Endothelial cell of umbilical vein (primary cell): ENCODE data around the gene POLN. TPM values are rescaled to one million over a fixed set of nuclear protein-coding genes. Genes with fewer than 3 reads are reported as not detected.

ENCODE experiments used
- BruUV-seq: library from RNA; stranded (reverse); fragments of 400-500 nt; replicated peaks from 2 replicates; lab custom pipeline; 2021; lab: Mats Ljungman, UMichigan
- CTCF ChIA-PET: fragments of 300-600, 350-600 bp; sonication (Branson Sonifier 250); formaldehyde crosslinking; loops from one replicate; lab custom pipeline; 2021; ENCODE audit warnings: antibody characterized with exemption, inconsistent platforms; lab: Charles Lee
- POLR2A ChIA-PET: fragments of 300-600, 350-600 bp; sonication (Branson Sonifier 250); formaldehyde crosslinking; loops from one replicate; lab custom pipeline; 2021; ENCODE audit warnings: antibody characterized with exemption, inconsistent platforms; lab: Charles Lee
- DNase-seq: peaks from one replicate; pipeline ENCODE4 v3.0.0-alpha.2; 2011; ENCODE audit warnings: low read depth, low spot score
- FAIRE-seq: peaks from 2 replicates; lab custom pipeline; 2011; peaks lifted over from hg19 to GRCh38; lab: Jason Lieb, UNC
- H2AFZ ChIP-seq: 2 replicates; pipeline ENCODE4 v1.6.0; 2012; ENCODE audit warnings: low read depth, low read length, control low read depth, inconsistent platforms
- H3K27ac ChIP-seq: 2 replicates; pipeline ENCODE4 v1.5.1; 2011; ENCODE audit warnings: low read depth, mild to moderate bottlenecking, control low read depth, low read length, moderate library complexity; ENCODE audit not compliant: insufficient read depth
- H3K27me3 ChIP-seq, 2 experiments: 2 replicates each; pipeline versions ENCODE4 v1.6.0 to v1.6.1; 2011; ENCODE audit warnings: low read length in 2 of 2, mixed read lengths in 1 of 2; ENCODE audit not compliant: control insufficient read depth in 2 of 2, insufficient read depth in 2 of 2
- H3K36me3 ChIP-seq, 2 experiments: 2 replicates in 1 of 2; 3 replicates in 1 of 2; pipeline ENCODE4 v1.5.1; 2011; ENCODE audit warnings: low read length in 2 of 2, mild to moderate bottlenecking in 1 of 2, moderate library complexity in 1 of 2; ENCODE audit not compliant: control insufficient read depth in 2 of 2, insufficient read depth in 2 of 2; ENCODE audit errors: extremely low read depth in 1 of 2
- H3K4me1 ChIP-seq: 3 replicates; pipeline ENCODE4 v1.5.1; 2011; ENCODE audit warnings: mild to moderate bottlenecking, low read length; ENCODE audit not compliant: control insufficient read depth, insufficient read depth; ENCODE audit errors: extremely low read depth
- H3K4me2 ChIP-seq: 2 replicates; pipeline ENCODE4 v1.6.1; 2011; ENCODE audit warnings: low read length, control low read depth, mixed read lengths; ENCODE audit not compliant: insufficient read depth
- H3K4me3 ChIP-seq, 3 experiments: fragments of 200-600 bp in 1 of 3; sonication (generic), shearing (Covaris generic) in 1 of 3; replicated peaks in 1 of 3; 2 replicates each; pipeline ENCODE4 v1.5.1; 2011 to 2016; ENCODE audit warnings: control low read depth in 3 of 3, low read length in 3 of 3, mild to moderate bottlenecking in 2 of 3, inconsistent platforms in 1 of 3, low read depth in 1 of 3, moderate library complexity in 1 of 3; ENCODE audit not compliant: insufficient read depth in 1 of 3
- H3K79me2 ChIP-seq: 2 replicates; pipeline ENCODE4 v1.6.0; 2012; ENCODE audit warnings: low read length, inconsistent platforms; ENCODE audit not compliant: control insufficient read depth, insufficient read depth
- H3K9ac ChIP-seq: replicated peaks from 2 replicates; pipeline ENCODE3; 2011; ENCODE audit warnings: low read length, control low read depth; ENCODE audit not compliant: insufficient read depth; ENCODE audit errors: extremely low read depth
- H3K9me1 ChIP-seq: replicated peaks from 3 replicates; pipeline ENCODE4 v1.6.0; 2011; ENCODE audit warnings: mild to moderate bottlenecking, low read length; ENCODE audit not compliant: control insufficient read depth, insufficient read depth; ENCODE audit errors: extremely low read depth
- H3K9me3 ChIP-seq: replicated peaks from 2 replicates; pipeline ENCODE4 v1.5.1; 2012; ENCODE audit warnings: low read length, inconsistent platforms; ENCODE audit not compliant: control insufficient read depth, insufficient read depth
- H4K20me1 ChIP-seq: replicated peaks from 2 replicates; pipeline ENCODE3; 2011; ENCODE audit warnings: mild to moderate bottlenecking, low read length; ENCODE audit not compliant: control insufficient read depth, insufficient read depth; ENCODE audit errors: extremely low read depth
- EZH2 ChIP-seq: IDR thresholded peaks from 2 replicates; pipeline ENCODE4 v1.6.1; 2012; ENCODE audit warnings: borderline replicate concordance, low read depth, mild to moderate bottlenecking, moderate library complexity, low read length, inconsistent platforms; ENCODE audit not compliant: severe bottlenecking
- FOS ChIP-seq: IDR thresholded peaks from 2 replicates; pipeline ENCODE4 v1.6.1; 2011; ENCODE audit warnings: mild to moderate bottlenecking, low read length, moderate library complexity, borderline replicate concordance; ENCODE audit not compliant: insufficient read depth
- JUN ChIP-seq: IDR thresholded peaks from 2 replicates; pipeline ENCODE4 v1.6.1; 2011; ENCODE audit warnings: borderline replicate concordance, low read depth; ENCODE audit not compliant: insufficient read length, insufficient read depth
- MYC ChIP-seq: IDR thresholded peaks from one replicate; pipeline ENCODE4 v1.6.1; 2011; ENCODE audit warnings: mild to moderate bottlenecking, low read depth, low read length
- POLR2AphosphoS5 ChIP-seq: IDR thresholded peaks from 2 replicates; pipeline ENCODE4 v1.6.1; 2012; ENCODE audit warnings: low read depth, mild to moderate bottlenecking, control low read depth, low read length, moderate library complexity; ENCODE audit not compliant: insufficient read depth
- dilution Hi-C: fragments of 300-500 bp; cut with MboI; formaldehyde crosslinking; loops from one replicate; pipeline ENCODE4 v1.15.0; 2019; ENCODE audit warnings: low sequenced_read_pairs; ENCODE audit not compliant: extremely low pct_ligation_motif_present
- intact Hi-C: fragments of 100-400 bp; cut with micrococcal nuclease; formaldehyde crosslinking; loops from one replicate; pipeline ENCODE4 v1.10.0; 2022
- polyA plus RNA-seq, 4 experiments: library from polyadenylated mRNA; depleted of rRNA in 3 of 4; stranded (reverse) in 3 of 4; unstranded in 1 of 4; fragments of >200 nt; gene quantifications; 2 replicates each; pipeline versions ENCODE4 v1.2.1 to v1.2.3, GENCODE V29; 2011 to 2012; ENCODE audit warnings: missing spikeins in 1 of 4
- total RNA-seq: library from RNA; stranded (reverse); gene quantifications from 2 replicates; pipeline ENCODE4 v1.2.3, GENCODE V29; 2021
- TF ChIP-seq, protein P1 (sequence below): IDR thresholded peaks from 2 replicates; pipeline ENCODE4 v1.6.1; 2011; ENCODE audit not compliant: insufficient read depth, insufficient read length
- TF ChIP-seq, protein P2 (sequence below), 2 donors: IDR thresholded peaks; 1 replicate in 1 of 2; 2 replicates in 1 of 2; pipeline ENCODE4 v1.5.1; 2011; ENCODE audit warnings: low read length in 2 of 2, mild to moderate bottlenecking in 2 of 2, moderate library complexity in 2 of 2, control low read depth in 1 of 2, inconsistent platforms in 1 of 2, low read depth in 1 of 2; ENCODE audit not compliant: insufficient read depth in 1 of 2; ENCODE audit errors: extremely low read depth in 1 of 2

Gene POLN
- total and polyA plus RNA-seq, 2 donors (not counting 3 experiments of a cell fraction or from before 2014, with no cell fraction given), result 1.3 to 4.2 TPM

GRCh38 chr4:2175990-2176698 is 65.8 kb downstream of the POLN start:
- FAIRE-seq (no peak), DNase-seq (no peak)
- intact Hi-C loops (no loop called here), dilution Hi-C loops (no loop called here)
- Histone ChIP-seq H3K79me2 (no peaks in the 10 kb centered on the region), H3K9me3 (no peaks in the 10 kb centered on the region), H3K27ac (no peak overlapping the region), H3K27me3 (no peaks in the 10 kb centered on the region), H3K4me2 (no peak overlapping the region), H4K20me1 (no peaks in the 10 kb centered on the region), H3K9ac (no peak overlapping the region), H2AFZ (no peak overlapping the region), H3K36me3 (no peaks in the 10 kb centered on the region), H3K4me1 (no peaks in the 10 kb centered on the region), H3K9me1 (no peaks in the 10 kb centered on the region), H3K4me3 (no peak overlapping the region)
- no TSS peak for BruUV-seq
- POLR2A ChIA-PET, result no interaction called here
- CTCF ChIA-PET, result no interaction called here
- no peak for TF ChIP-seq EZH2
- TF ChIP-seq, protein P1, sequence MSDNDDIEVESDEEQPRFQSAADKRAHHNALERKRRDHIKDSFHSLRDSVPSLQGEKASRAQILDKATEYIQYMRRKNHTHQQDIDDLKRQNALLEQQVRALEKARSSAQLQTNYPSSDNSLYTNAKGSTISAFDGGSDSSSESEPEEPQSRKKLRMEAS, result no peak
- no peak for TF ChIP-seq POLR2AphosphoS5
- no peak for TF ChIP-seq FOS
- no peak for TF ChIP-seq JUN
- TF ChIP-seq MYC, result no peak

DNA sequence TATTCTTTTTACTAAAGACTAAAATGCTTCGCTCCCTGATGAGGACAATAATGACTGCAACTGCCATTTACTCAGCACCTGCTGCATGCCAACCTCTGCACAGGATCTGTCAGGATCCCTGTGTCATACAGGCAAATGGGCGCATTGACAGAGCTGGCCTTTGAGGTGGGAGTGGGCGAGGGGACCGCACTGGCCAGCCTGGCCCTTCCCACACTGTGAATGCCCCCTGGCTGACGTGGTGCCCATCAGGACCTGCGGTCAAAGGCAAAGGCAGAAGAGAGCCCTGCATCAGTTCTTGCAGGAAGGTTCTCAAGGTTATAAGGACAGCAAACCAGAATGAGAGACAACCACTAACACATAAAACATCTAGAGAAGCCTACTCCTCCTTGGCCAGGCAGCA is 67.9 kb downstream of the POLN start:
- POLR2A ChIA-PET, result no interaction called here
- dilution Hi-C loops (no loop called here), intact Hi-C loops (no loop called here)
- no peaks in the 10 kb centered on the region for H3K79me2 ChIP-seq
- H3K4me2 ChIP-seq, result no peak overlapping the region
- no peaks in the 10 kb centered on the region for H3K36me3 ChIP-seq
- H2AFZ ChIP-seq, result no peak overlapping the region
- H3K4me1 ChIP-seq, result no peaks in the 10 kb centered on the region
- DNase-seq, result no peak
- no peaks in the 10 kb centered on the region for H3K9me1 ChIP-seq
- H3K4me3 ChIP-seq, result no peak overlapping the region
- H3K27me3 ChIP-seq, result no peaks in the 10 kb centered on the region
- H3K9ac ChIP-seq, result no peak overlapping the region
- H4K20me1 ChIP-seq, result no peaks in the 10 kb centered on the region
- no peak overlapping the region for H3K27ac ChIP-seq
- TF ChIP-seq, protein P1, result no peak
- TF ChIP-seq MYC, result no peak
- TF ChIP-seq, protein P2, sequence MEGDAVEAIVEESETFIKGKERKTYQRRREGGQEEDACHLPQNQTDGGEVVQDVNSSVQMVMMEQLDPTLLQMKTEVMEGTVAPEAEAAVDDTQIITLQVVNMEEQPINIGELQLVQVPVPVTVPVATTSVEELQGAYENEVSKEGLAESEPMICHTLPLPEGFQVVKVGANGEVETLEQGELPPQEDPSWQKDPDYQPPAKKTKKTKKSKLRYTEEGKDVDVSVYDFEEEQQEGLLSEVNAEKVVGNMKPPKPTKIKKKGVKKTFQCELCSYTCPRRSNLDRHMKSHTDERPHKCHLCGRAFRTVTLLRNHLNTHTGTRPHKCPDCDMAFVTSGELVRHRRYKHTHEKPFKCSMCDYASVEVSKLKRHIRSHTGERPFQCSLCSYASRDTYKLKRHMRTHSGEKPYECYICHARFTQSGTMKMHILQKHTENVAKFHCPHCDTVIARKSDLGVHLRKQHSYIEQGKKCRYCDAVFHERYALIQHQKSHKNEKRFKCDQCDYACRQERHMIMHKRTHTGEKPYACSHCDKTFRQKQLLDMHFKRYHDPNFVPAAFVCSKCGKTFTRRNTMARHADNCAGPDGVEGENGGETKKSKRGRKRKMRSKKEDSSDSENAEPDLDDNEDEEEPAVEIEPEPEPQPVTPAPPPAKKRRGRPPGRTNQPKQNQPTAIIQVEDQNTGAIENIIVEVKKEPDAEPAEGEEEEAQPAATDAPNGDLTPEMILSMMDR (IDR thresholded peaks at IDR 0.05; ENCODE audit: extremely low read depth in 1 of 2, insufficient read depth in 1 of 2, low read depth in 1 of 2, low read length in 2 of 2), result no peak
- FAIRE-seq, result no peak
- BruUV-seq, result no TSS peak
- CTCF ChIA-PET, result no interaction called here
- no peaks in the 10 kb centered on the region for H3K9me3 ChIP-seq
